CD14-positive monocyte (primary cell): ENCODE measurements around the gene ZBED1. TPM values are rescaled to one million over a fixed set of nuclear protein-coding genes. Genes with fewer than 3 reads are reported as not detected.
"Not testable (repeated sequence)": the region's sequence is repeated elsewhere in the genome, so short reads cannot be mapped to it uniquely, and the experiment has no call there.

Experiments
- DNase-seq, 3 donors: peaks; one replicate each; pipeline ENCODE4 v3.0.0-alpha.2; 2011 to 2022
- H2AFZ ChIP-seq: 2 replicates; pipeline ENCODE4 v1.6.0; 2012; ENCODE audit warnings: mild to moderate bottlenecking, low read depth, low read length, inconsistent platforms; ENCODE audit not compliant: insufficient read depth, poor library complexity, severe bottlenecking
- H3K27ac ChIP-seq, 2 donors: 1 replicate in 1 of 2; 2 replicates in 1 of 2; pipeline ENCODE4 v1.5.1; 2012 to 2013; ENCODE audit warnings: low read length in 2 of 2, control low read depth in 1 of 2, inconsistent platforms in 1 of 2, low read depth in 1 of 2, mild to moderate bottlenecking in 1 of 2
- H3K27me3 ChIP-seq, 2 donors: one replicate each; pipeline versions ENCODE4 v1.6.0 to v1.6.1; 2011 to 2013; ENCODE audit warnings: low read length in 2 of 2; ENCODE audit not compliant: control insufficient read depth in 2 of 2, insufficient read depth in 2 of 2
- H3K36me3 ChIP-seq, 2 donors: replicated peaks in 1 of 2; 1 replicate in 1 of 2; 2 replicates in 1 of 2; pipeline versions ENCODE4 v1.5.1 to v1.6.1; 2012 to 2013; ENCODE audit warnings: low read length in 2 of 2, control low read depth in 1 of 2, inconsistent platforms in 1 of 2, mild to moderate bottlenecking in 1 of 2; ENCODE audit not compliant: insufficient read depth in 2 of 2, control insufficient read depth in 1 of 2
- H3K4me1 ChIP-seq, 2 donors: 1 replicate in 1 of 2; 2 replicates in 1 of 2; pipeline versions ENCODE4 v1.5.1 to v1.6.1; 2012 to 2013; ENCODE audit warnings: low read length in 2 of 2, control low read depth in 1 of 2, inconsistent platforms in 1 of 2, mild to moderate bottlenecking in 1 of 2, moderate library complexity in 1 of 2; ENCODE audit not compliant: insufficient read depth in 2 of 2, control insufficient read depth in 1 of 2
- H3K4me2 ChIP-seq: replicated peaks from 2 replicates; pipeline ENCODE3; 2012; ENCODE audit warnings: low read length, moderate library complexity, mild to moderate bottlenecking; ENCODE audit not compliant: poor library complexity, severe bottlenecking; ENCODE audit errors: extremely low read depth
- H3K4me3 ChIP-seq, 3 experiments: fragments of 200-600 bp in 1 of 3; sonication (generic) in 1 of 3; replicated peaks in 1 of 3; 1 replicate in 2 of 3; 2 replicates in 1 of 3; pipeline ENCODE4 v1.5.1; 2011 to 2013; ENCODE audit warnings: low read length in 3 of 3, mild to moderate bottlenecking in 3 of 3, control low read depth in 2 of 3, low read depth in 2 of 3, inconsistent platforms in 1 of 3, moderate library complexity in 1 of 3
- H3K79me2 ChIP-seq: 2 replicates; pipeline ENCODE4 v1.6.0; 2012; ENCODE audit warnings: mild to moderate bottlenecking, control low read depth, inconsistent platforms, low read length, moderate library complexity; ENCODE audit not compliant: insufficient read depth
- H3K9ac ChIP-seq: 2 replicates; pipeline ENCODE4 v1.6.0; 2017; ENCODE audit warnings: low read length, mild to moderate bottlenecking; ENCODE audit not compliant: insufficient read depth, poor library complexity, severe bottlenecking
- H3K9me3 ChIP-seq, 2 donors: replicated peaks in 1 of 2; 1 replicate in 1 of 2; 2 replicates in 1 of 2; pipeline versions ENCODE4 v1.5.1 to v1.6.1; 2012 to 2013; ENCODE audit warnings: low read length in 2 of 2, control low read depth in 1 of 2; ENCODE audit not compliant: control insufficient read depth in 1 of 2, insufficient read depth in 1 of 2
- H4K20me1 ChIP-seq: 2 replicates; pipeline ENCODE4 v1.6.0; 2012; ENCODE audit warnings: mild to moderate bottlenecking, low read length, control low read depth, moderate library complexity; ENCODE audit not compliant: insufficient read depth
- H3K27ac Mint-ChIP-seq, 7 donors: one replicate each; pipeline ENCODE4 v1.8.0; 2020; ENCODE audit warnings: mild to moderate bottlenecking in 7 of 7, mixed read lengths in 7 of 7, moderate library complexity in 6 of 7, inconsistent platforms in 2 of 7
- H3K27me3 Mint-ChIP-seq, 3 donors: one replicate each; pipeline ENCODE4 v1.8.0; 2021 to 2022; ENCODE audit warnings: low read depth in 3 of 3, mild to moderate bottlenecking in 3 of 3, mixed read lengths in 3 of 3, moderate library complexity in 3 of 3, inconsistent platforms in 1 of 3
- H3K36me3 Mint-ChIP-seq, 2 donors: one replicate each; pipeline ENCODE4 v1.8.0; 2020; ENCODE audit warnings: mixed read lengths in 2 of 2, inconsistent platforms in 1 of 2, mild to moderate bottlenecking in 1 of 2
- H3K4me1 Mint-ChIP-seq: one replicate; pipeline ENCODE4 v1.8.0; 2020; ENCODE audit warnings: mild to moderate bottlenecking, mixed read lengths
- H3K4me3 Mint-ChIP-seq, 2 donors: one replicate each; pipeline ENCODE4 v1.8.0; 2020; ENCODE audit warnings: mild to moderate bottlenecking in 2 of 2, mixed read lengths in 2 of 2, moderate library complexity in 1 of 2
- H3K9me3 Mint-ChIP-seq, 7 donors: one replicate each; pipeline ENCODE4 v1.8.0; 2020 to 2022; ENCODE audit warnings: mixed read lengths in 7 of 7, mild to moderate bottlenecking in 6 of 7, moderate library complexity in 6 of 7, inconsistent platforms in 2 of 7
- CTCF ChIP-seq: fragments of 200-600 bp; IDR thresholded peaks from one replicate; pipeline ENCODE4 v1.8.0; 2022; ENCODE audit warnings: antibody characterized with exemption, mild to moderate bottlenecking
- WGBS: methylation state at CpG from one replicate; pipeline ENCODE4 v1.1.5; 2013; ENCODE audit warnings: missing lambda C conversion rate; ENCODE audit not compliant: insufficient coverage; 5-methylcytosine and 5-hydroxymethylcytosine counted together
- intact Hi-C, 2 donors: fragments of 100-400 bp; cut with micrococcal nuclease; formaldehyde crosslinking; loops; one replicate each; pipeline versions ENCODE4 v1.15.0 to v1.15.1; 2023
- polyA plus RNA-seq, 3 donors: library from polyadenylated mRNA; depleted of rRNA in 1 of 3; unstranded in 2 of 3; stranded (reverse) in 1 of 3; fragments of 300-500 nt in 2 of 3; fragments of >200 nt in 1 of 3; fragmentation: Illumina TruSeq in 2 of 3; gene quantifications; 1 replicate in 2 of 3; 2 replicates in 1 of 3; pipeline ENCODE4 v1.2.3, GENCODE V29; 2012 to 2021

Gene ZBED1
- polyA plus RNA-seq, 3 donors, result 13.9 to 32.1 (median 23.1) TPM

DNA sequence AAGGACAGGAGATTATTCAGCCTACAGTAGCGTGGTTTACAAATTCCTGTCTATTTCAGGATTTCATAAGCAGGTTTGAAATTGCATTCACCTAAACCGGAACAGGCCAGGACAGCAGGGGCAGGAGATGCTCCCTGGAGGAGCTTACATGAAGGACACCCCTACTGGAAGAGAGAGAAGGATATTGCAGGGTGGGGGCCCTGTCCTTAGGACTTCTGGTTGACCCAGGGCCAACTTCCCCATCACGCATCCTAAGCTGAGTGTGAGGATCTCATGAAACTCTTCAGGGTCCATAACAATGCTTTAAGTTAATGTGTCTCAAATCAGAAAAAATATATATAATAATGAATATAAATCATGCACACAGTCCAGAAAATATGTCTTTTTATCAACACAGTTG is 6.4 kb upstream of the ZBED1 start:
- no peaks in the 10 kb centered on the region for H3K4me1 ChIP-seq
- TF ChIP-seq CTCF, result no peak
- Mint-ChIP-seq H3K4me3 (no peak overlapping the region), H3K27ac (no peak overlapping the region), H3K27me3 (peaks cover 3 to 6% (median 5%) of the 10 kb centered on the region in 3 donors), H3K36me3 (no peaks in the 10 kb centered on the region), H3K9me3 (peaks cover 0 to 5% (median 0%) of the 10 kb centered on the region in 7 donors), H3K4me1 (no peaks in the 10 kb centered on the region)
- no peaks in the 10 kb centered on the region for H3K27me3 ChIP-seq
- no peaks in the 10 kb centered on the region for H3K36me3 ChIP-seq
- WGBS, result no CpG with 5 or more reads among the region's 3 CpGs
- intact Hi-C loops, result no loop called here
- DNase-seq, result no peak
- H3K4me3 ChIP-seq, result no peak overlapping the region
- no peak overlapping the region for H3K9ac ChIP-seq
- H4K20me1 ChIP-seq, result no peaks in the 10 kb centered on the region
- H2AFZ ChIP-seq, result no peak overlapping the region
- H3K79me2 ChIP-seq, result no peaks in the 10 kb centered on the region
- no peak overlapping the region for H3K27ac ChIP-seq
- no peaks in the 10 kb centered on the region for H3K9me3 ChIP-seq
- H3K4me2 ChIP-seq, result no peak overlapping the region

GRCh38 chrX:2505341-2505740 is 4.6 kb upstream of the ZBED1 start:
- H3K27me3 ChIP-seq, H3K79me2 ChIP-seq, H3K4me3 ChIP-seq, H3K27ac ChIP-seq, H4K20me1 ChIP-seq, H3K36me3 Mint-ChIP-seq, H3K4me2 ChIP-seq, H3K9ac ChIP-seq, H3K4me1 Mint-ChIP-seq, H3K27me3 Mint-ChIP-seq, intact Hi-C loops, H3K4me3 Mint-ChIP-seq, H3K9me3 Mint-ChIP-seq, H2AFZ ChIP-seq, H3K4me1 ChIP-seq, H3K9me3 ChIP-seq, H3K36me3 ChIP-seq: not testable (repeated sequence)
- 95% methylated on average over 4 of the region's 8 CpGs for WGBS
- DNase-seq, result peak in 1 of 3 donors; percentile 48
- H3K27ac Mint-ChIP-seq, result peak overlapping the region in 1 of 7 donors; percentile 11
